K562 (cell line): ENCODE measurements around the gene WNT3. TPM values are rescaled to one million over a fixed set of nuclear protein-coding genes. Genes with fewer than 3 reads are reported as not detected.

ENCODE experiments used
- CBX3 ChIP-seq, 2 experiments: IDR thresholded peaks; 1 replicate in 1 of 2; 2 replicates in 1 of 2; pipeline ENCODE4 v1.6.1; 2012; ENCODE audit warnings: inconsistent platforms in 2 of 2, low read length in 2 of 2, borderline replicate concordance in 1 of 2, control low read depth in 1 of 2
- CREM ChIP-seq: IDR thresholded peaks from 2 replicates; pipeline ENCODE4 v1.6.1; 2014; ENCODE audit warnings: antibody characterized with exemption, low read depth
- CTBP1 ChIP-seq: fragments of 450-650 bp; IDR thresholded peaks from 2 replicates; pipeline ENCODE4 v1.6.1; 2016; ENCODE audit warnings: borderline replicate concordance
- DACH1 ChIP-seq: fragments of 450-650 bp; IDR thresholded peaks from 2 replicates; pipeline ENCODE4 v1.6.1; 2018; ENCODE audit not compliant: partially characterized antibody
- ETV5 ChIP-seq: sonication (generic); formaldehyde crosslinking; IDR thresholded peaks from 2 replicates; pipeline ENCODE4 v1.4.0; 2020; ENCODE audit warnings: low read depth, mild to moderate bottlenecking, missing genetic modification reagents
- FOXA3 ChIP-seq, 2 experiments: fragments of 450-650 bp in 1 of 2; sonication (generic) in 1 of 2; formaldehyde crosslinking; IDR thresholded peaks in 1 of 2; conservative IDR thresholded peaks in 1 of 2; 2 replicates each; pipeline versions ENCODE4 v1.4.0 to v1.8.0; 2020 to 2022; ENCODE audit warnings: mild to moderate bottlenecking in 2 of 2, missing genetic modification reagents in 1 of 2
- HNRNPLL ChIP-seq: fragments of 200-400 bp; formaldehyde crosslinking; IDR thresholded peaks from 2 replicates; pipeline ENCODE4 v1.6.1; 2017; ENCODE audit warnings: low read length, low read depth, mild to moderate bottlenecking; ENCODE audit not compliant: poor library complexity, severe bottlenecking
- MAFG ChIP-seq: fragments of 450-650 bp; conservative IDR thresholded peaks from 2 replicates; pipeline ENCODE4 v1.6.1; 2016; ENCODE audit warnings: missing genetic modification characterization, missing compliant biosample characterization
- NUFIP1 ChIP-seq: fragments of 450-650 bp; IDR thresholded peaks from 2 replicates; pipeline ENCODE4 v1.6.1; 2018; ENCODE audit not compliant: partially characterized antibody
- POU5F1 ChIP-seq: fragments of 150-350 bp; IDR thresholded peaks from 2 replicates; pipeline ENCODE4 v1.6.1; 2014; ENCODE audit warnings: borderline replicate concordance, low read length, low read depth, mild to moderate bottlenecking; ENCODE audit not compliant: partially characterized antibody
- SMARCA4 ChIP-seq: fragments of 450-650 bp; IDR thresholded peaks from 2 replicates; pipeline ENCODE4 v1.6.1; 2016
- TCFL5 ChIP-seq: fragments of 250-450 bp; sonication (Bioruptor Pico); conservative IDR thresholded peaks from 2 replicates; pipeline ENCODE4 v1.6.1; 2021; ENCODE audit warnings: mild to moderate bottlenecking, moderate library complexity, matching md5 sums
- ZBTB1 ChIP-seq: sonication (generic); formaldehyde crosslinking; IDR thresholded peaks from 2 replicates; pipeline ENCODE4 v1.8.1; 2023; ENCODE audit warnings: missing genetic modification reagents, low read depth, mild to moderate bottlenecking, borderline replicate concordance
- ZNF232 ChIP-seq: sonication (generic); formaldehyde crosslinking; IDR thresholded peaks from 2 replicates; pipeline ENCODE4 v1.8.0; 2022; ENCODE audit warnings: mild to moderate bottlenecking, missing genetic modification reagents
- ZNF583 ChIP-seq: fragments of 250-450 bp; sonication (Bioruptor Pico); IDR thresholded peaks from 2 replicates; pipeline ENCODE4 v1.4.0; 2020
- polyA plus RNA-seq, 8 experiments: library from polyadenylated mRNA; depleted of rRNA in 4 of 8; stranded (reverse) in 5 of 8; unstranded in 3 of 8; fragments of >200 nt; fragmentation: Nextera tagmentation in 2 of 8; fragmentation: Illumina TruSeq in 1 of 8; extraction: Ambion mirVana in 2 of 8; extraction: Trizol in 1 of 8; gene quantifications; 2 replicates each; pipeline versions ENCODE4 v1.2.1 to v1.2.3, GENCODE V29; 2011 to 2014; ENCODE audit warnings: inconsistent platforms in 1 of 8, missing spikeins in 1 of 8
- total RNA-seq, 7 experiments: library from RNA; depleted of rRNA in 6 of 7; stranded (reverse); fragments of >200 nt in 6 of 7; fragmentation: Illumina TruSeq in 2 of 7; extraction: Trizol in 2 of 7; gene quantifications; 2 replicates each; pipeline versions ENCODE4 v1.2.1 to v1.2.3, GENCODE V29; 2011 to 2021; ENCODE audit warnings: low replicate concordance in 1 of 7
- TF ChIP-seq, protein P1 (sequence below), 2 experiments: fragments of 250-450 bp in 1 of 2; fragments of 450-650 bp in 1 of 2; sonication (Bioruptor Pico) in 1 of 2; IDR thresholded peaks; 2 replicates each; pipeline versions ENCODE4 v1.6.1 to v1.8.0; 2016 to 2021; ENCODE audit warnings: mild to moderate bottlenecking in 2 of 2, moderate library complexity in 2 of 2, missing compliant biosample characterization in 1 of 2, missing genetic modification characterization in 1 of 2
- TF ChIP-seq, protein P2 (sequence below): fragments of 450-650 bp; formaldehyde crosslinking; IDR thresholded peaks from 2 replicates; pipeline ENCODE4 v1.4.0; 2020; ENCODE audit warnings: mild to moderate bottlenecking, moderate library complexity
- TF ChIP-seq, protein P3 (sequence below): sonication (generic); formaldehyde crosslinking; IDR thresholded peaks from 2 replicates; pipeline ENCODE4 v1.8.1; 2023; ENCODE audit warnings: mild to moderate bottlenecking, missing genetic modification reagents
- TF ChIP-seq, protein P4 (sequence below): sonication (generic); formaldehyde crosslinking; IDR thresholded peaks from 2 replicates; pipeline ENCODE4 v1.8.1; 2022; ENCODE audit warnings: missing genetic modification reagents
- TF ChIP-seq, protein P5 (sequence below): sonication (generic); formaldehyde crosslinking; IDR thresholded peaks from 2 replicates; pipeline ENCODE4 v1.8.0; 2022; ENCODE audit warnings: missing genetic modification reagents, mild to moderate bottlenecking, borderline replicate concordance
- TF ChIP-seq, protein P6 (sequence below): sonication (generic); formaldehyde crosslinking; IDR thresholded peaks from 2 replicates; pipeline ENCODE4 v1.8.0; 2022; ENCODE audit warnings: missing genetic modification reagents, mild to moderate bottlenecking, moderate library complexity, borderline replicate concordance

WNT3 gene
- total and polyA plus RNA-seq, 9 of the 15 experiments (the other 6 are each of a cell fraction or from before 2014, with no cell fraction given) = 1.5 to 6.1 (median 3.3) TPM

DNA sequence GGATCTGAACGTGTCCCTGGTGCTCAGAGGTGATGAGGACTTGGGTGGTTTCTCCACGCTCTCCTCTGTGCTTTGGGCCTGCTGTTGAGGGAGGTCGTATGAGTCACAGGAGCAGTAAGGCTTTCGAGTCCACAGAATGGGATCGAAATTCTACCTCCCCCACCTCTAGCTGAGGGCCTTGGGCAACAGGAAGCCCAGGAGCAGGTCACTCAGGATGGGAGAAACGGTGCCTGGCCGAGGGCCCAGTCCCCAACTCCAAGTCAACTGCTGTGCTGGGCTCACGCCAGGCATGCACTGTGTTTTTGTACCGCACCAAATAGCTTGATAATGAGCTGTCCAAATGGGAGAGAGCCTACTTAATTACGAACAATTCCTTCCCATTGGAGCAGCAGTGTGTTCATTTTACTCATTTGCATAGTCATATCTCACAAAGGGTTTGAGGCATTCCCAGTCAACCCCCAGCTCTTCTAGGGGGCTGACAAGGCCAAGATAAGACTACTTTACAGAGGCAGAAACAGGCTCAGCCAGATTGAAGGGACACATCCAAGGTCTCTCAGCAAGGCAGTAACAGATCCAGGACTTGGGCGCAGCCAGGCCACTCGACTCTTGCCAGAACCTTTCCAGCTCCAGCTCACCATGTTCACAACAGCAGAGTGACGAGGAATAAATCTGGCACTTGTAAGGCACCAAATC lies 53.6 kb downstream of the WNT3 start (continued):
- TF ChIP-seq, protein P1, sequence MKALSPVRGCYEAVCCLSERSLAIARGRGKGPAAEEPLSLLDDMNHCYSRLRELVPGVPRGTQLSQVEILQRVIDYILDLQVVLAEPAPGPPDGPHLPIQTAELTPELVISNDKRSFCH (CRISPR knock-in tag; IDR thresholded peaks at IDR 0.05) = no peak
- TF ChIP-seq, protein P1 (tag; IDR thresholded peaks at IDR 0.05) = no peak
- peak; percentile 21; the same call in 1 of the 2 replicates for TF ChIP-seq ETV5
- TF ChIP-seq CTBP1 = peak; percentile 34; the same call in 1 of the 2 replicates
- TF ChIP-seq TCFL5 = no peak
- no peak for TF ChIP-seq HNRNPLL
- TF ChIP-seq, protein P2, sequence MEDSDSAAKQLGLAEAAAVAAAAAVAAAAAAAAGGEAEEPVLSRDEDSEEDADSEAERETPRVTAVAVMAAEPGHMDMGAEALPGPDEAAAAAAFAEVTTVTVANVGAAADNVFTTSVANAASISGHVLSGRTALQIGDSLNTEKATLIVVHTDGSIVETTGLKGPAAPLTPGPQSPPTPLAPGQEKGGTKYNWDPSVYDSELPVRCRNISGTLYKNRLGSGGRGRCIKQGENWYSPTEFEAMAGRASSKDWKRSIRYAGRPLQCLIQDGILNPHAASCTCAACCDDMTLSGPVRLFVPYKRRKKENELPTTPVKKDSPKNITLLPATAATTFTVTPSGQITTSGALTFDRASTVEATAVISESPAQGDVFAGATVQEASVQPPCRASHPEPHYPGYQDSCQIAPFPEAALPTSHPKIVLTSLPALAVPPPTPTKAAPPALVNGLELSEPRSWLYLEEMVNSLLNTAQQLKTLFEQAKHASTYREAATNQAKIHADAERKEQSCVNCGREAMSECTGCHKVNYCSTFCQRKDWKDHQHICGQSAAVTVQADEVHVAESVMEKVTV (CRISPR knock-in tag) = no peak
- peak; percentile 29 for TF ChIP-seq CREM
- TF ChIP-seq, protein P3, sequence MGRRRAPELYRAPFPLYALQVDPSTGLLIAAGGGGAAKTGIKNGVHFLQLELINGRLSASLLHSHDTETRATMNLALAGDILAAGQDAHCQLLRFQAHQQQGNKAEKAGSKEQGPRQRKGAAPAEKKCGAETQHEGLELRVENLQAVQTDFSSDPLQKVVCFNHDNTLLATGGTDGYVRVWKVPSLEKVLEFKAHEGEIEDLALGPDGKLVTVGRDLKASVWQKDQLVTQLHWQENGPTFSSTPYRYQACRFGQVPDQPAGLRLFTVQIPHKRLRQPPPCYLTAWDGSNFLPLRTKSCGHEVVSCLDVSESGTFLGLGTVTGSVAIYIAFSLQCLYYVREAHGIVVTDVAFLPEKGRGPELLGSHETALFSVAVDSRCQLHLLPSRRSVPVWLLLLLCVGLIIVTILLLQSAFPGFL (CRISPR knock-in tag) = peak; percentile 85; the same call in 1 of the 2 replicates
- peak; percentile 15 for TF ChIP-seq DACH1
- peak; percentile 56; the same call in 1 of the 2 replicates for TF ChIP-seq SMARCA4
- TF ChIP-seq ZNF583 (CRISPR knock-in tag) = no peak
- TF ChIP-seq ZBTB1 (CRISPR knock-in tag) = no peak
- TF ChIP-seq MAFG (tag) = no peak; the same call in 1 of the 2 replicates
- TF ChIP-seq, protein P4, sequence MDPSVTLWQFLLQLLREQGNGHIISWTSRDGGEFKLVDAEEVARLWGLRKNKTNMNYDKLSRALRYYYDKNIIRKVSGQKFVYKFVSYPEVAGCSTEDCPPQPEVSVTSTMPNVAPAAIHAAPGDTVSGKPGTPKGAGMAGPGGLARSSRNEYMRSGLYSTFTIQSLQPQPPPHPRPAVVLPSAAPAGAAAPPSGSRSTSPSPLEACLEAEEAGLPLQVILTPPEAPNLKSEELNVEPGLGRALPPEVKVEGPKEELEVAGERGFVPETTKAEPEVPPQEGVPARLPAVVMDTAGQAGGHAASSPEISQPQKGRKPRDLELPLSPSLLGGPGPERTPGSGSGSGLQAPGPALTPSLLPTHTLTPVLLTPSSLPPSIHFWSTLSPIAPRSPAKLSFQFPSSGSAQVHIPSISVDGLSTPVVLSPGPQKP (CRISPR knock-in tag) = no peak
- no peak for TF ChIP-seq FOXA3 (CRISPR knock-in tag; conservative IDR thresholded peaks at IDR 0.05 in 1 of 2, IDR thresholded peaks at IDR 0.05 in 1 of 2)
- TF ChIP-seq ZNF232 (CRISPR knock-in tag) = no peak
- TF ChIP-seq, protein P5, sequence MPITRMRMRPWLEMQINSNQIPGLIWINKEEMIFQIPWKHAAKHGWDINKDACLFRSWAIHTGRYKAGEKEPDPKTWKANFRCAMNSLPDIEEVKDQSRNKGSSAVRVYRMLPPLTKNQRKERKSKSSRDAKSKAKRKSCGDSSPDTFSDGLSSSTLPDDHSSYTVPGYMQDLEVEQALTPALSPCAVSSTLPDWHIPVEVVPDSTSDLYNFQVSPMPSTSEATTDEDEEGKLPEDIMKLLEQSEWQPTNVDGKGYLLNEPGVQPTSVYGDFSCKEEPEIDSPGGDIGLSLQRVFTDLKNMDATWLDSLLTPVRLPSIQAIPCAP = no peak
- TF ChIP-seq, protein P6, sequence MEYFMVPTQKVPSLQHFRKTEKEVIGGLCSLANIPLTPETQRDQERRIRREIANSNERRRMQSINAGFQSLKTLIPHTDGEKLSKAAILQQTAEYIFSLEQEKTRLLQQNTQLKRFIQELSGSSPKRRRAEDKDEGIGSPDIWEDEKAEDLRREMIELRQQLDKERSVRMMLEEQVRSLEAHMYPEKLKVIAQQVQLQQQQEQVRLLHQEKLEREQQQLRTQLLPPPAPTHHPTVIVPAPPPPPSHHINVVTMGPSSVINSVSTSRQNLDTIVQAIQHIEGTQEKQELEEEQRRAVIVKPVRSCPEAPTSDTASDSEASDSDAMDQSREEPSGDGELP (CRISPR knock-in tag) = peak; percentile 54; the same call in 1 of the 2 replicates
- TF ChIP-seq CBX3 (IDR thresholded peaks at IDR 0.05; ENCODE audit: borderline replicate concordance in 1 of 2, low read length in 2 of 2) = no peak
- TF ChIP-seq POU5F1 = no peak
- no peak for TF ChIP-seq NUFIP1
